Activated T-helper 1 cell treated with anti-CD3 and anti-CD28 coated beads, Interleukin-2, amount 50 U/mL, for 16 hours (primary cell): ENCODE data around the gene EGFLAM.

ENCODE experiments used
- DNase-seq, 2 donors: peaks; one replicate each; pipeline ENCODE4 v3.0.0-alpha.2; 2020; ENCODE audit warnings: low read depth in 1 of 2, low spot score in 1 of 2

EGFLAM gene

GRCh38 chr5:38258319-38259061 is at the start of gene EGFLAM:
TSS of gene EGFLAM (plus strand) at chr5:38258559. CDS start at chr5:38258755, 196 bp downstream.
- no peak for DNase-seq

- DNase-seq = no peak
These were observed 49.5 kb upstream of the EGFLAM start for GRCh38 chr5:38208782-38209378.

- no peak for DNase-seq
These were observed 47.5 kb upstream of the EGFLAM start for GRCh38 chr5:38210676-38211353.

- DNase-seq = no peak
These were observed 47.0 kb upstream of the EGFLAM start for GRCh38 chr5:38211354-38211710.

GRCh38 chr5:38212307-38212706 is 46.1 kb upstream of the EGFLAM start:
- DNase-seq = no peak

GRCh38 chr5:38226091-38226490 is 32.3 kb upstream of the EGFLAM start:
- DNase-seq = no peak

GRCh38 chr5:38228914-38229313 is 29.4 kb upstream of the EGFLAM start:
- DNase-seq = no peak

GRCh38 chr5:38234737-38235136 is 23.6 kb upstream of the EGFLAM start:
- no peak for DNase-seq

GRCh38 chr5:38237681-38238080 is 20.7 kb upstream of the EGFLAM start:
- DNase-seq = no peak

GRCh38 chr5:38240212-38240611 is 18.1 kb upstream of the EGFLAM start:
- DNase-seq = no peak

- DNase-seq = no peak
These were observed 16.7 kb upstream of the EGFLAM start for GRCh38 chr5:38241655-38242054.

- DNase-seq = no peak
These were observed 13.1 kb upstream of the EGFLAM start for GRCh38 chr5:38245307-38245706.

- no peak for DNase-seq
These were observed 9.1 kb upstream of the EGFLAM start for GRCh38 chr5:38249301-38249700.

- no peak for DNase-seq
These were observed 8.5 kb upstream of the EGFLAM start for GRCh38 chr5:38249812-38250211.

GRCh38 chr5:38250763-38251448 is 7.5 kb upstream of the EGFLAM start:
- DNase-seq = no peak

GRCh38 chr5:38253759-38254158 is 4.6 kb upstream of the EGFLAM start:
- DNase-seq = no peak

- no peak for DNase-seq
These were observed 884 bp upstream of the EGFLAM start for GRCh38 chr5:38257308-38258041.

- no peak for DNase-seq
These were observed 379 bp upstream of the EGFLAM start for GRCh38 chr5:38258042-38258318.

GRCh38 chr5:38259062-38259808 is 876 bp downstream of the EGFLAM start:
- DNase-seq = no peak

GRCh38 chr5:38259809-38260160 is 1.4 kb downstream of the EGFLAM start:
- no peak for DNase-seq

- no peak for DNase-seq
These were observed 5.6 kb downstream of the EGFLAM start for GRCh38 chr5:38263983-38264382.
